ENCODE results near the gene CCNF.
"Not testable (repeated sequence)": the region's sequence is repeated elsewhere in the genome, so short reads cannot be mapped to it uniquely, and the experiment has no call there.

CCNF gene

GRCh38 chr16:2429771-2430663 is 770 bp downstream of the CCNF start:
- DNase-seq = no peak

GRCh38 chr16:2432286-2432685 is 3.0 kb downstream of the CCNF start:
- no peak for DNase-seq

GRCh38 chr16:2432801-2433505 is 3.7 kb downstream of the CCNF start:
- no peak for DNase-seq

GRCh38 chr16:2435236-2435635 is 6.0 kb downstream of the CCNF start:
- not testable (repeated sequence) for DNase-seq

GRCh38 chr16:2436110-2436509 is 6.9 kb downstream of the CCNF start:
- DNase-seq = no peak

- DNase-seq = no peak
Observed at GRCh38 chr16:2437032-2437790, 8.0 kb downstream of the CCNF start.

- DNase-seq = no peak
Observed at GRCh38 chr16:2438121-2438520, 8.9 kb downstream of the CCNF start.

GRCh38 chr16:2439598-2439997 is 10.4 kb downstream of the CCNF start:
- no peak for DNase-seq

GRCh38 chr16:2441143-2441804 is 12.0 kb downstream of the CCNF start:
- not testable (repeated sequence) for DNase-seq

GRCh38 chr16:2443555-2443954 is 14.3 kb downstream of the CCNF start:
- DNase-seq = no peak

- DNase-seq = no peak
Observed at GRCh38 chr16:2447920-2448583, 18.8 kb downstream of the CCNF start.

GRCh38 chr16:2449118-2449517 is 19.9 kb downstream of the CCNF start:
- DNase-seq = no peak

GRCh38 chr16:2450535-2450934 is 21.3 kb downstream of the CCNF start:
- DNase-seq = no peak

- DNase-seq = no peak
Observed at GRCh38 chr16:2450975-2451381, 21.7 kb downstream of the CCNF start.

GRCh38 chr16:2451851-2452320 is 22.6 kb downstream of the CCNF start:
- no peak for DNase-seq

GRCh38 chr16:2452650-2453049 is 23.4 kb downstream of the CCNF start:
- DNase-seq = no peak

- no peak for DNase-seq
Observed at GRCh38 chr16:2455081-2455845, 26.0 kb downstream of the CCNF start.

- DNase-seq = no peak
Observed at GRCh38 chr16:2456551-2457153, 27.4 kb downstream of the CCNF start.

GRCh38 chr16:2457267-2457666 is 28.0 kb downstream of the CCNF start:
- DNase-seq = no peak

GRCh38 chr16:2457946-2458345 is 28.7 kb downstream of the CCNF start:
- no peak for DNase-seq
